Left renal pelvis (tissue), 4 donors: ENCODE results near the gene ATP10B. TPM values are rescaled to one million over a fixed set of nuclear protein-coding genes. Genes with fewer than 3 reads are reported as not detected.

Source experiments
- DNase-seq, 4 donors: peaks; one replicate each; pipeline ENCODE4 v3.0.0-alpha.2; 2013; ENCODE audit warnings: low read depth in 4 of 4, low spot score in 3 of 4
- polyA plus RNA-seq, 4 donors: library from polyadenylated mRNA; unstranded; fragments of 120-200 nt; gene quantifications; one replicate each; pipeline ENCODE4 v1.2.1, GENCODE V29; 2013; ENCODE audit not compliant: insufficient read length in 4 of 4

Gene ATP10B
- polyA plus RNA-seq, 4 donors: 0.16 to 1.3 (median 0.42) TPM

DNA sequence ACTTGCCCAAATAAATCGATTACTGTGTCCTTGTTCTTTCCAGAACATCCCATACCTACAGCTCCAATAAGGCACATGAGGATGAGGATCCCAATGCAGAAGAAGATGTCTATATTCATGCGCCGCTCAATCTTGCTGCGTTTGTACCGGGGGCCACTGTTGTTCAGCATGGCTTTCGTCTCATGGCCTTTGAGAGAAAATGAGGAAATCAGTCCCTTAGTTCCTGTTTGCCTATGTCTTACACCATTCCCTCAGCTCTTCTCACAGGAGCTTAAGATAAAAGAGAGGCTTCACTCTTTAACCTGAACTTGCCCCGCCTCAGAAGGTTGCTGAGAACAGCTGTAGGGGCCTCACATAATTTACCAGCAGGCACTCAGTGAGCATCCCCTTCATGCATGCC, 211.6 kb downstream of the ATP10B start:
- DNase-seq: no peak

DNA sequence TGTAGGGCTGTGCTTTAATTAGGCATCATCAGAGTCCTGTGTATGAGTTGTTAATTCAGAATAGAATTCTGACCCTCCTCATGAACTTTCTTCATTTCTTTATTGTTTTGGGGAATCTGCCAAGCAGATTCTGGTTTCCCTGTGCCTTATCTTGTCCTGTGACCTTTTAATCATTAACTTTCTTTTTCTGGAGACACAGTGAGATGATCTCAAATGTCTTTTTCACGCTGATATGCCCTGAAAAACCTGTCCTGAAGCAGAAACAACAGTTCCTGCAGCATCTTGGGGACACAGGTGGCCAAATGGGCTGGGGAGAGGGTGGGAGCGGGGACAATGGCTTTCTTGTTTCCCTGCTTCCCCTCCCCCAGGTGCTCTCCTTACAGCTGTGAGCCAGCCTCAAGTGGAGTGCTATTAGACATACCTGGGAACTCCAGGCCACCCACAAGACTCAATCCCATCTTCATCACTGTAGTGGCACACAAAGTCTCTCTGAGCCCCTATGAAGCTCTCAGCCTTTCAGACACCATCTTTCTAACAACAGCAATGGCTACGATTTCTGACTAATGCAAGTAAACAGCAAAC, 213.8 kb downstream of the ATP10B start:
- DNase-seq: no peak

DNA sequence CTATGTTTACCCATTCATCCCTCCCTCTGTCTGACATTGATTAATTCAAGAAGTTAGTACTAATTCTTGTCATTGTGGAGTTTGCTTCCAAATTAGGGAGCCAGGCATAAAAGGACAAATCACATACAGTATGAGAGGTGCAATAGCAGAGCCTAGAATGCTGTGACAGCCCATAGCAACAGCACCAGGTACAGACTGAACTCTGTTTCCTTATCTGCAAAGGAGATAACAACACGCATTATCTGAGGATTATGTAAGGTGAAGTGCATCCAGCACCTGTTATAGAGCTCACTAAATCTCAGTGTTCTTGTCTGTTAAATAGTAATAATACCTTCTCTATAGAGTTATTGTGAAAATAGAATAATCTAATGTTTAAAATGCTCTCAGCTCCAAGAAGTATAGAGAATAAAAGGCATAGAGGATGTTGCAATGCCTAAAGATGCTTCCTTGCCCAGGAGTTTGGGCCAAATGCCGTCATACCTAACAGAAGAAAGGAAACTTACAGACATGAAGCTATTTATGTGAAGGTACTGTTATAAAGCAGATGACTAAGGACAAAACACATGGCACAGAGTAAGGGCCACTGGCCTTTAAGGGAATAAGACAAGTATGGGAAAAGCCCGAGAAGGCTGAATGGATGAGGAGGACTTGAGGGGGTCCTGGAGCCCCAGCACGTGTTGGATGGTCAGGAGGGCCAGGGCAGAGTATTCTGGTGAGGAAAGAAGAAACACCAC, 214.5 kb downstream of the ATP10B start:
- no peak for DNase-seq

DNA sequence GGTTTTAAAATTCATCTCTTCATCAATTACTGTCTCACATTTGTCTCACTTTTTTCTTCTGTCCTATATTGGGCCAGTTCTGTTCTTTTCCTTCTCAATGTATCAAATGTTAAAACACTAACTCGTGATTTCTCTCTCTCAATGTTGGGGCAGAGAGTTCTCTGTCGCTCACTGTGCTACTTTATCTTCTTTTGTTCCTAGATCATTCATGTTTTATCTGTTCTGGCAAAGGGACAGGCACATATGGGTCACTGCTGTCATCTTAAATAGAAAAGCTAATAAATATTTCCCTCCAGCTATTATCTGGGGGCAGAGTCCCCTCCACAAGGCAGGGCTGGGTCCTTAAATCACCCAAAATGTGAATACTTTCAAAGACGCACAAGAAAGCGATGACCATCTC, 216.3 kb downstream of the ATP10B start:
- no peak for DNase-seq

DNA sequence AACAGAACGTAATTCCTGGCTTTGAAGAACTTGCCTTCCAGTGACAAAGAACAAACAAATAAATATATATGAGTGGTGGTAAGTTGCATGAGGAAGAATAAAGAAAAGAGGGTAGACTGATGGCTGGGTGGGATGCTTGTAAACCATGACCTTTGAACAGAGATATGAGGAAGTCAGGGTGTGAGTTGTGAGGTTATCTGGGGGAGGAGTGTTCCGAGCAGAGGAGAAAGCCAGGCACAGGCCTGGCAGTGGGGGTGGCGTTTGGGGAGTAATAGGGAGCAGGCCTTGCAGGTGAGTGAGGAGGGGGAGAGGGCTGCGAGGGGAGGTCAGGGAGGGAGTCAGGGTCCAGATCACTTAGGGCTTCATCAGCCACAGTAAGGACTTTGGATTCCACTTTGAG, 217.0 kb downstream of the ATP10B start:
- no peak for DNase-seq

DNA sequence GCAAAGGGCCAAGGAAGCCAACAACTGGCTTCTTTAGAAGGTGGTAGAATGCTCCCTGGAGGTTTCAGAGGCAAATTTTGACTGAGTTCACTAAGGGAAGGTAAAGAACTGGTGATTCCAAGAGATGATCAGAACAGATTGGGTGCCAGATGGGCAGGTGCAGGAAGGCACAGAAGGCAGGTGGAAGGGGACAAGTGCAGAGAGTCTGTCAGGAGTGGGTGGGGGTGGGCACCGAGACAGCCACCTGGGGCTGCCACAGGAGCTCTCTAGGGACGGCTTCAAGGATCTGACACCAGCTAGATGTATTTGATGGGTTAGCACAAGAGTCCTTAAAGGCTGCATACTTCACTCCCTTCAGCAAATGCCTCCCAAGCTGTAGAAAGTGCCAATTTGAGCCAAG, 223.0 kb downstream of the ATP10B start:
- DNase-seq: no peak

GRCh38 chr5:160628619-160628968, 223.4 kb downstream of the ATP10B start:
- no peak for DNase-seq

DNA sequence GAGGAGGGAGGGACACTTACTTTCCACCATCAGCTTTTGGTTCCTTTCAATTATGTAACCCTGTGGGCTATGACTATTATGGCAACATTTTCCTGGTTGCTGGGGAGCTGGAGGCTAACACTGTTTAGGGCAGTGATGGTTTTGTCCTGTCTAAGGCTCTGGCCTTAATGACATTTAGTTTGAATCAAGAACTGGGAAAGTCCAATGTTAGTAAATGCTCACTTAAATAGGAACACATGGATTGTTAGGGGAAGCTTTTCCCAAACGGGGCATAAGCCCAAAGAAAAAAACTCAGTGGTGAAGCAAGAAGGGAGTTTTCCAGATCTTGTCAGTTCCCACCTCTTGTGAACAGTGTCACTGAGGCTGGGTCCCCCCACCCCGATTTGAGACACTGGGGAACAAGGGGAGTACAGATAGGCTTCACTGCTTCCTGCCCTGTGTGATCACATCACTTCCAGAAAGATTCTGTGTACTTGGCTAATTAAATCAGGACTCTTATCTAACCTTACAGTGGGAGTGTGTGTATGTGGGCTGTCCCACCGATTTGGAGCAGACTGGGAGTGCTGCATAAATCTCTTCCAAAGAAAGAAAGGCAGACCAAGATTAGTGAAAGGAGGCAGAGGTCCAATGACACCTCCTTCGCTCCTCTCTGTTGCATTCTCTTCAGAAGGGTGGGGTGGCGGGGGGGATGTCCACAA, 223.9 kb downstream of the ATP10B start:
- DNase-seq: no peak

- no peak for DNase-seq
Observed at GRCh38 chr5:160626322-160626721, 225.7 kb downstream of the ATP10B start.

DNA sequence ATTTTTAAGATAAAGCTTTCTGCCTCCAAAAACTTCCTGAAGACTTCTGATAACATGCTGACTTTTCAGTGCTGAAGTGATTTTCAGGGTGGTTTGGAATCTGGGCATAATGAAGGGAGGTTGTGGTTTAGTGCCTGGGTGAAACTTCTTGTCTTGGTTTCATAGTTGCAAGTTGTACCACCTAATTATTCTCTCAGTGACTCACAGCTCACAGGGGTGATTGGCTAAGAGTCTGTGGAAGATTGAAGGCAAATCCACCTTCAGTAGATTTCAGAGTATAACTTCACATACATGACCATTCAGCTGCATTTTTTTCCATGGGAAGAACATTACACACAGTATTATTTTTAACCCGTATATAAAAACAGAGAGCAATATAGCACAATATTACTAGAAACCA, 230.5 kb downstream of the ATP10B start:
- no peak for DNase-seq

GRCh38 chr5:160620401-160620800, 231.6 kb downstream of the ATP10B start:
- no peak for DNase-seq

- no peak for DNase-seq
Observed at GRCh38 chr5:160619381-160619780, 232.6 kb downstream of the ATP10B start.

DNA sequence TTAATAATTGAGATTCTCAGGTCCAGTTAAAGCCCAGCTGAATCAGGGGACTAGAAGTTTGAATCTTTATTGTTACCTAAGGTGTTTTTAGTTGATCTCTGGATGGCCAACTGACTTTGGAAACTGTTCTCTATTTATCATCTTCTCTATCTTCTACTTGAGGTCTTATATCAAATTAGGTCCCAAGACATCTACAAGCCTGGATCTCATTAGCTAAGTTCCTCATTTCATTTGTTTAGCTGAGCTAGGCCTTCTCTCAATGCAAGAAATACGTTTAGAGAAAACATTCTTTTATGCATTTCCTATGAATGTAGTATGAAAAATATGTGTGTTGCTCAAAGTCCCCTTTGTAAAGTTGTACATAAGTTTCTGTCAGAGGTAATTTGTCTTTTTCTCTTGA, 233.7 kb downstream of the ATP10B start:
- DNase-seq: no peak

GRCh38 chr5:160616712-160617497, 235.1 kb downstream of the ATP10B start:
- no peak for DNase-seq

DNA sequence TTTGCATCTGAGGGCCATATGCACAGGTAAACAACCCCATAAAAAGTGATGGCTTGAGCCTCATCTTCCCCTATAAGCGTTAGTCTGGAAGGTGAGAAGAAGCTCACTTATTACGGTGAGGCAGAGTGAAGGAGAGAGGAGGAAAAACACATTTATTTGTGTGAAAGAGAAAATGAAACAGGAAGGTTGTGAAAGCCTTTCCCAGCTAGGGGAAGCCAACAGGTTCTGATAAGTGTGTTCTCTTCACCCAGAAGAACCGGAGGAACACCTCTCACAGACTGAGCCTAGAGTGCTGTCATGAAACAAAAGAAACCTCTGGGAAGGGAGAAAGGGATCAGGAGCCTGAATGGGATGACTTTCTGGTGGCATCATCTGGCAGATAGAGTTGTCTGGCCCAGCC, 237.9 kb downstream of the ATP10B start:
- no peak for DNase-seq

- no peak for DNase-seq
Observed at GRCh38 chr5:160605266-160605665, 246.7 kb downstream of the ATP10B start.

- no peak for DNase-seq
Observed at GRCh38 chr5:160604484-160604883, 247.5 kb downstream of the ATP10B start.

GRCh38 chr5:160602744-160603143, 249.3 kb downstream of the ATP10B start:
- no peak for DNase-seq

- DNase-seq: no peak
Observed at GRCh38 chr5:160601046-160601445, 251.0 kb downstream of the ATP10B start.

- DNase-seq: no peak
Observed at GRCh38 chr5:160573318-160573717, 278.7 kb downstream of the ATP10B start.

GRCh38 chr5:160567031-160567705, 284.8 kb downstream of the ATP10B start:
- no peak for DNase-seq
